Mesothelial cell of epicardium (in vitro differentiated cells): Measurements from ENCODE around the gene CD40LG. TPM values are rescaled to one million over a fixed set of nuclear protein-coding genes. Genes with fewer than 3 reads are reported as not detected.

Experiments
- DNase-seq, 2 experiments: peaks; one replicate each; pipeline ENCODE4 v3.0.0; 2021; ENCODE audit warnings: low spot score in 2 of 2; ENCODE audit not compliant: unreplicated experiment in 2 of 2
- H3K27ac Mint-ChIP-seq: 2 replicates; pipeline ENCODE4 v1.8.0; 2021; ENCODE audit warnings: mixed read lengths
- H3K27me3 Mint-ChIP-seq: 2 replicates; pipeline ENCODE4 v1.8.0; 2021; ENCODE audit warnings: low read depth, mixed read lengths
- H3K36me3 Mint-ChIP-seq: 2 replicates; pipeline ENCODE4 v1.8.0; 2021; ENCODE audit warnings: mixed read lengths
- H3K4me1 Mint-ChIP-seq: 2 replicates; pipeline ENCODE4 v1.8.0; 2021; ENCODE audit warnings: mixed read lengths
- H3K4me3 Mint-ChIP-seq: 2 replicates; pipeline ENCODE4 v1.8.0; 2021; ENCODE audit warnings: mild to moderate bottlenecking, moderate library complexity, mixed read lengths
- H3K9me3 Mint-ChIP-seq: 2 replicates; pipeline ENCODE4 v1.8.0; 2021; ENCODE audit warnings: mixed read lengths
- CTCF ChIP-seq: fragments of 200-600 bp; sonication (generic); IDR thresholded peaks from one replicate; pipeline ENCODE4 v1.5.0; 2021; ENCODE audit warnings: antibody characterized with exemption; ENCODE audit not compliant: unreplicated experiment
- total RNA-seq: library from RNA; stranded (reverse); gene quantifications from 3 replicates; pipeline ENCODE4 v1.2.1, GENCODE V29; 2021

Gene CD40LG
- total RNA-seq, 1 donor from 2014 or later = not detected

GRCh38 chrX:136635235-136635634, 12.7 kb upstream of the CD40LG start:
- H3K9me3 Mint-ChIP-seq = peaks cover 15% of the 10 kb centered on the region

GRCh38 chrX:136636121-136636520, 11.8 kb upstream of the CD40LG start:
- Mint-ChIP-seq H3K36me3 (no peaks in the 10 kb centered on the region), H3K4me3 (no peak overlapping the region), H3K27ac (no peak overlapping the region), H3K27me3 (peaks cover 2% of the 10 kb centered on the region), H3K4me1 (peaks cover 3% of the 10 kb centered on the region), H3K9me3 (peaks cover 15% of the 10 kb centered on the region)
- DNase-seq = no peak
- no peak for TF ChIP-seq CTCF

More at GRCh38 chrX:136635235-136635634, 12.7 kb upstream of the CD40LG start:
- DNase-seq = no peak
- no peak for TF ChIP-seq CTCF
- H3K27ac Mint-ChIP-seq = no peak overlapping the region
- no peaks in the 10 kb centered on the region for H3K36me3 Mint-ChIP-seq
- peaks cover 3% of the 10 kb centered on the region for H3K4me1 Mint-ChIP-seq
- no peak overlapping the region for H3K4me3 Mint-ChIP-seq
- H3K27me3 Mint-ChIP-seq = peaks cover 3% of the 10 kb centered on the region

- Mint-ChIP-seq H3K36me3 (no peaks in the 10 kb centered on the region), H3K4me1 (peaks cover 3% of the 10 kb centered on the region), H3K4me3 (no peak overlapping the region), H3K27me3 (peaks cover 3% of the 10 kb centered on the region), H3K27ac (no peak overlapping the region), H3K9me3 (peaks cover 16% of the 10 kb centered on the region)
- no peak for TF ChIP-seq CTCF
- DNase-seq = no peak
These were observed 8.3 kb upstream of the CD40LG start for GRCh38 chrX:136639506-136640176.

- H3K27me3 Mint-ChIP-seq = peaks cover 5% of the 10 kb centered on the region
- H3K36me3 Mint-ChIP-seq = no peaks in the 10 kb centered on the region
- no peak overlapping the region for H3K4me3 Mint-ChIP-seq
- DNase-seq = no peak
- no peak for TF ChIP-seq CTCF
- H3K4me1 Mint-ChIP-seq = no peaks in the 10 kb centered on the region
- H3K27ac Mint-ChIP-seq = no peak overlapping the region
- H3K9me3 Mint-ChIP-seq = peaks cover 31% of the 10 kb centered on the region
These were observed 4.7 kb upstream of the CD40LG start for GRCh38 chrX:136643243-136643642.

GRCh38 chrX:136646602-136647239, 1.2 kb upstream of the CD40LG start:
- H3K9me3 Mint-ChIP-seq = peaks cover 43% of the 10 kb centered on the region

More at GRCh38 chrX:136646602-136647239, 1.2 kb upstream of the CD40LG start:
- TF ChIP-seq CTCF = no peak
- no peak overlapping the region for H3K4me3 Mint-ChIP-seq
- H3K27ac Mint-ChIP-seq = no peak overlapping the region
- DNase-seq = no peak
- H3K4me1 Mint-ChIP-seq = no peaks in the 10 kb centered on the region
- peaks cover 5% of the 10 kb centered on the region for H3K27me3 Mint-ChIP-seq
- no peaks in the 10 kb centered on the region for H3K36me3 Mint-ChIP-seq
